ENCODE results near the gene LMF2.
A peak's percentile ranks its signal among the peaks of the same experiment; 100 is the strongest.
"Not testable (repeated sequence)": the region's sequence is repeated elsewhere in the genome, so short reads cannot be mapped to it uniquely, and the experiment has no call there.

Gene LMF2

GRCh38 chr22:50537765-50538164 is 30.3 kb upstream of the LMF2 start:
- DNase-seq (ENCODE audit: low read depth), result no peak

GRCh38 chr22:50536226-50536625 is 28.7 kb upstream of the LMF2 start:
- no peak for DNase-seq (ENCODE audit: low read depth)
- H3K4me3 ChIP-seq (ENCODE audit: low read depth, low read length), result no peak overlapping the region

More at GRCh38 chr22:50537765-50538164, 30.3 kb upstream of the LMF2 start:
- no peak overlapping the region for H3K4me3 ChIP-seq (ENCODE audit: low read depth, low read length)

DNA sequence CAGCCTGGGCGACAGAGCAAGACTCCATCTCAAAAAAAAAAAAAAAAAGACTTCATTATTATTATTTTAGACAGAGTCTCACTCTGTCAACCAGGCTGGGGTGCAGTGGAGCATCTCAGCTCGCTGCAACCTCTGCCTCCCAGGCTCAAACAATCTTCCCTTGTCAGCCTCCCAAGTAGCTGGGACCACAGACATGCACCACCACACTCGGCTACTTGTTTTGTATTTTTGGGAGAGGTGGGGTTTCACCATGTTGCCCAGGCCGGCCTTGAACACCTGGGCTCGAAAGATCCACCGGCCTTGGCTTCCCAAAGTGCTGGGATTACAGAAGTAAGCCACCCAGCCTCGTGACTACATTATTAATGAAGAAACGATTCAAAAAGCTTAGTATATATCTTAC is 27.6 kb upstream of the LMF2 start:
- DNase-seq (ENCODE audit: low read depth), result no peak
- no peak overlapping the region for H3K4me3 ChIP-seq (ENCODE audit: low read depth, low read length)

DNA sequence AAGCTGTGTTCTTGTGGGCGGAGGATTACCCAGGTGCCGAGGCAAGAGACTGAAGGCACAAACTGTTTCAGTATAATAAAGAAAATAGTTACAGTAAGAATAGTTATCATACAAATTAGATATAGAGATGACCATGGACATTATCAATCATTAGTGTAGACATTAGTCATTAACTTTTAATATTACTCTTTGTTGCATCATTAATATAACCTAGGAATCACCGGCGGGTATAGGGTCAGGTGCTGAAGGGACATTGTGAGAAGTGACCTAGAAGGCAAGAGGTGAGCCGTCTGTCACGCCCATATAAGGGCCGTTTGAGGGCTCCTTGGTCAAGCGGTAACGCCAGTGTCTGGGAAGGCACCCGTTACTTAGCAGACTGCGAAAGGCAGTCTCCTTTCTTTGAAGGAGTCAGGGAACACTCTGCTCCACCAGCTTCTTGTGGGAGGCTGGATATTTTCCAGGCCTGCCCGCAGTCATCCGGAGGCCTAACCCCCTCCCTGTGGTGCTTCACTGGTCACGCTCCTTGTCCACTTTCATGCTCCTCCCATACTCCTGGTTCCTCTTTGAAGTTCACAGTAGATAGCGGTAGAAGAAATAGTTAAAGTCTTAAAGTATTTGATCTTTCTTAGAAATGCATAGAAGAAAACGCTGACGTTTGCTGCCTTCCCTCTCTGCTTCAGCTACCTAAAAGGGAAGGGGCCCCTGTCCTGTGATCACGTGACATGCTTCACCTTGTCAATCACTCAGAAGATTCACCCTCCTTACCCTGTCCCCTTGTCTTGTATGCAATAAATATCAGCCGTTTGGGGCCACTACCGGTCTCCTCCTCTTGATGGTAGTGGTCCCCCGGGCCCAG is 26.6 kb upstream of the LMF2 start:
- not testable (repeated sequence) for H3K4me3 ChIP-seq (ENCODE audit: low read depth, low read length); DNase-seq (ENCODE audit: low read depth)

DNA sequence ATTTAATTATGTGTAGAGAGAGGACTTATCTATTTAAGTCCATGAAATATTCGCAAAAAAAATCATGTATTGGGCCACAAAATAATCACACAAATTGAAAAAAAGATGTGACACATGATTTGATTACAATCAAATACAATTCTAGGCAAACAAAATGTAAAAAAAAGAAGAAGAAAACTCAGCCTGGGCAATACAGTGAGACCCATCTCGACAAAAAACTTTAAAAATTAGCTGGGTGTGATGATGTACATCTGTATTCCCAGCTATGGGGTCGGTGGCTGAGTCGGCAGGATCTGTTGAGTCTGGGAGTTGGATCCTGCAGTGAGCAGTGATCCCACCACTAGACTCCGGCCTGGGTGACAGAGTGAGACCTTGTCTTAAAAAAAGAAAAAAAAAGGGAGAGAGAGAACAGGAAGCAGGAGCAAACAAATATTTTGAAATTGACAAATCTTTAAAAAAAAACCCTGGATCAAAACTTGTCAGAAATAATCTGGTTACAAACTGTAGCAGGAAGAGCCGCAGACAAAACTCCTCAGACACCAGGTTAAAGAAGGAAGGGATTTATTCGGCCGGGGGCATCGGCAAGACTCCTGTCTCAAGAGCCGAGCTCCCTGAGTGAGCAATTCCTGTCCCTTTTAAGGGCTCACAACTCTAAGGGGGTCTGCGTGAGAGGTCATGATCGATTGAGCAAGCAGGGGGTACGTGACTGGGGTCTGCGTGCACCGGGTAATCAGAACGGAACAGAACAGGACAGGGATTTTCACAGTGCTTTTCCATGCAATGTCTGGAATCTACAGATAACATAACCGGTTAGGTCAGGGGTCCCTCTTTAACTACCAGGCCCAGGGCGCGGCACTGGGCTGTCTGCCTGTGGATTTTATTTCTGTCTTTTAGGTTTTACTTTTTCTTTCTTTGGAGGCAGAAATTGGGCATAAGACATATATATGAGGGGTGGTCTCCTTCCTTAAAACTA is 25.6 kb upstream of the LMF2 start:
- DNase-seq (ENCODE audit: low read depth), result no peak
- no peak overlapping the region for H3K4me3 ChIP-seq (ENCODE audit: low read depth, low read length)

GRCh38 chr22:50531962-50532674 is 24.6 kb upstream of the LMF2 start:
- no peak for DNase-seq (ENCODE audit: low read depth)
- peak overlapping the region; percentile 54 for H3K4me3 ChIP-seq (ENCODE audit: low read depth, low read length)

- DNase-seq (ENCODE audit: low read depth), result no peak
- H3K4me3 ChIP-seq (ENCODE audit: low read depth, low read length), result peak overlapping the region; percentile 54
Observed at GRCh38 chr22:50531546-50531961, 24.1 kb upstream of the LMF2 start.

DNA sequence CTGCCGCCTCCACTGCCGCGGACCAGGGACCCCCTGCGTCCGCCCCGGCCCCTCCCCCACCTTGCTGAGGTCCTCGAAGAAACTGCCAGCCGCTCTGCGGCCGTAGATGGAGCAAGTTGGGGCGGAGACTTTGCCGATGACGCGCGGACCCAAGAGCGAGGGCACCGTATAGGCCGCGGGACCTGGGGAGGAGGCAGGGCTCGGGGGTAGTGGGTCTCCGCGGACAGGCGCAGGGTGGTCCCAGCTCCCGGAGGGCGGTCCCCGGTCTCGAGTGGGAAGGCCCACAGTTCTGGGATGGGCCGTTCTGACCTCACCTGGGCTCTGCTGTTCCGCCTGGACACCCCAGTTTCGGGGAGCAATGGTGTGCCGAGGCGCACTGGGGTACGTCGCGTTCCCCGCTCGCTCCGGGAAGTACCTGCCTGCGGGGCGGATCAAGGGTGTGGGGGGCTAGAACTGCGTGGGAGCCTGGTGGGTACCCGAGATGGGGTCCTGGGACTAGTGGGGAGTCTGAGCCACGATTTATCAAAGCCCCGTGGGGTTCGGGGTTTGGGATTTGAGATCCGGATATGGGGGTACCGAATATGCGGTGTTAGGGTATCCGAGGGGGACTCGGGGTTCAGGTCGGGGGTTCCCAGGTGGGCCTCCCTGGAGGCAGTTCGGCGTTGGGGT is 23.5 kb upstream of the LMF2 start:
- peak overlapping the region; percentile 54 for H3K4me3 ChIP-seq (ENCODE audit: low read depth, low read length)
- DNase-seq (ENCODE audit: low read depth), result no peak

GRCh38 chr22:50530580-50530876 is 23.0 kb upstream of the LMF2 start:
- DNase-seq (ENCODE audit: low read depth), result no peak
- peak overlapping the region; percentile 54 for H3K4me3 ChIP-seq (ENCODE audit: low read depth, low read length)

GRCh38 chr22:50529897-50530579 is 22.5 kb upstream of the LMF2 start, which contains the start of gene TYMP:
TSS of gene TYMP (minus strand) at chr22:50530012. CDS start at chr22:50529709, 303 bp downstream.
- DNase-seq (ENCODE audit: low read depth), result no peak
- peak within 1 kb of the TSS; percentile 54 for H3K4me3 ChIP-seq (ENCODE audit: low read depth, low read length)

DNA sequence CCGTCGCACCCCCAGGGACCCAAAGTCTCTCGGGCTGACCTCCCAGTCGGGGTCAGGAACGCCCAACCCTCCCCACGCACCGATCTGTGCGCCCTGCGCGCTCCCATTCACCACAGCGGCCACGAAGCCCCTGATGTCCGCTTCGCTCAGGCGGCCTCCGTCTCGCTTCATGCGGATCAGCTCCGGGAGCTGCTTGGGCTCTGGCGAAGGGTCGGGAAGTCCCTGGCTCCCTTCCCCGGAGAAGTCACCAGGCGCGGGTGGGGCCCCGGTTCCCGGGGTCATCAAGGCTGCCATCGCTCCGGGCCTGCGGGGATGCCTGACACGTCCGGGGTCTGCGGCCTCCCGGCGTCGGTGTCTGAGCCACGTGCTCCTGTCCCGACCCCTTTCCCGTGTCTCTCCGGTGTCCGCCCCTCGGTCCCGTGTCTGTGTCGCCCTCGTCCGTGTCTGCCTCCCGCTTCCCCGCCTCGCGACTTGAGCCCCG is 22.0 kb upstream of the LMF2 start:
- no peak for DNase-seq (ENCODE audit: low read depth)
- peak overlapping the region; percentile 54 for H3K4me3 ChIP-seq (ENCODE audit: low read depth, low read length)

DNA sequence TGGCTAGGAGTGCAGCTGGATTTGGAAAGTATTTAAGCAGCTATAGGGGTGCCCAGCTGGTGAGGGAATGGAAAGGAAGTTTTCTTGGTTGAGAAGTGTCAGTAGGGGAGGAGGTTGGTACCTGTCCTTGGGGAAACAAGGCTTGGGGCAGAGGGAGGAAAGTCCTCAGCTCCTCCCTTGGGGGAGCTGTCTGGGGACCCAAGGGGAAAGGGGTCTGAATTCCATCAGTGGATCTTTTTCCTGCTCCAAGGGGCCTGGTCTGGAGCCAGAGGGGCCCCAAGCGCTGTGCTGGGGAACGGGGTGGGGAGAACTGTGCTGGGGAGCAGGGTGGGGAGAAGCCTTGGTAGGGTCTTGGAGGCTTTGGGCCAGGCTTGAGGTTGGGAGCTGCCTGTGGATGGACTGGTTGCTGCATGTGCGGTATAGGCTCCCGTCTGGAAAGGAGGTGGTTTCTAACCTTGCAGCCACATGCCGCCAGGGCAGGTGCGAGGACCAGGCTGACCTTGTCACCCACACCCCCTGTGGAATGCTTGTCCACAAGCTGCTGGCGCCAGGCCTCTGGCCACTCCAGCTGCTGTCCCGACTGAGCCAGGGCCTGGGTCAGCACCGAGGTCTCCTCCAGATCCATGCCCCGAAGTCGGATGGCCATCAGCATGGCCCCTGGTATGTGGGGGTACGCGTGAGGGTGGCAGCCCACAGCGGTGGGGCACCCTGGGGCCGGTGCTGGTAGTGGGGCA is 21.3 kb upstream of the LMF2 start:
- peak overlapping the region; percentile 54 for H3K4me3 ChIP-seq (ENCODE audit: low read depth, low read length)

DNA sequence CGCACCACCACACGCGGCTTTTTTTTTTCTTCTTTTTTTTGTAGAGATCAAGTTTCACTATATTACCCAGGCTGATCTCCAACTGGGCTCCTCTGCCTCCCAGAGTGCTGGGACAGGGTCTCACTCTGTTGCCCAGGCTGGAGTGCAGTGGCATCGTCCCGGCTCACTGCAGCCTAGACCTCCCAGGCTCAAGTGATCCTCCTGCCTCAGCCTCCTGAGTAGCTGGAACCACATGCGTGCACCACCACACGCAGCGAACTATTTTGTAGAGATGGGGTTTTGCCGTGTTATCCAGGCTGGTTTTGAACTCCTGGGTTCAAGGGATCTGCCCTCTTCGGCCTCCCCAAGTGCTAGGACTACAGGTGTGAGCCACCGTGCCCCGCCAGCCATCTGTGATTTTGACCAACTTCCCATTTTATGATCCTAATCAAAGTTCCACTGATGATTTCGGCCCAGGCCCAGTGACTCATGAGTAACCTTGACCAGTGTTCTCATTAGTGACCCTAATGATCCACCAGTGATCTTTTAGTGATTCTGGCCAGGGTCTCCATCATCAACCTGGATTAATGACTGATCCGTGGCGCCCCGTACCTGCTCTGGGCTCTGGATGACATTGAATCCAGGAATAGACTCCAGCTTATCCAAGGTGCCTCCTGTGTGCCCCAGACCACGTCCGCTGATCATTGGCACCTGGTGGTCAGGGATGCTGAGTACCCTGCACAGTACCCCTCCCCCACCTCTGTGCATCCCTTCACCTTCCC is 20.6 kb upstream of the LMF2 start:
- DNase-seq (ENCODE audit: low read depth), result no peak
- H3K4me3 ChIP-seq (ENCODE audit: low read depth, low read length), result no peak overlapping the region

More for the DNA sequence above, 21.3 kb upstream of the LMF2 start:
- no peak for DNase-seq (ENCODE audit: low read depth)

- DNase-seq (ENCODE audit: low read depth), result no peak
- H3K4me3 ChIP-seq (ENCODE audit: low read depth, low read length), result peak overlapping the region; percentile 87
Observed at GRCh38 chr22:50526834-50527801, 19.6 kb upstream of the LMF2 start.

DNA sequence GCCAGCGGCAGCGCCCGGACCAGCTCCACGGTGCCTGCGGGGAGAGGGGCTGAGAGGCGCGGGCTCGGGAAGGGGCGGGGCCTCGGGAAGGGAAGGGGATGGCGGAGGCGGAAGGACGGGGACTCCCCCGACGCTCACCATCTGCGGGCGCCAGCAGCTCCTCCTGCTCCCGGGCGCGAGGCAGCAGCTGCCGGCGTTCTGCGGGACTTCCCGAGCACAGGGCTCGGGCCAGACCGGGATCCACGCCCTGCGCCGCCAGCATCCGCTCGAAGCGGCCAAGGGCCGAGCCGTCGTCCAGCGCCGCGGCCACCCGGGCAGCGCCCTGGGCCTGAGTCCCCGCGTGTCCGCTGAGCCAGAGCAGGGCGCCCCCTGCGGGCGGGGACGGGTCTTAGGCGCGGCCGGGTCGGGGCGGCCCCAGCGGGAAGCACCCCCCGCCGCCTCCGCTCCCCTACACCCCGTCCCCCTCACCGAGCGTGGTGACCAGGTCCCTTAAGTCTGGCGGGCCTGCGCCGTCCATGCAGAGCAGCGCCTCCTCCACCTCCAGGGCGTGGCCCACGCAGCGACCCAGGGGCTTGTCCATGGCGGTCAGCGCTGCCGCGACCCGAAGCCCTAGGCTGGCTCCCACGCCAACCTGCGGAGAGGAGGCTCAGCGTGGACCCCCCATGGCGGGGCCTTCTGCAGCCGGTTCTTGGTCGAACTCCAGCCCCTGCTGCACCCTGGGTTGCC is 18.8 kb upstream of the LMF2 start:
- peak overlapping the region; percentile 87 for H3K4me3 ChIP-seq (ENCODE audit: low read depth, low read length)

GRCh38 chr22:50525858-50526107 is 18.3 kb upstream of the LMF2 start:
- no peak for DNase-seq (ENCODE audit: low read depth)
- H3K4me3 ChIP-seq (ENCODE audit: low read depth, low read length), result peak overlapping the region; percentile 87

More for the DNA sequence above, 18.8 kb upstream of the LMF2 start:
- no peak for DNase-seq (ENCODE audit: low read depth)
